Activated CD8-positive, alpha-beta memory T cell treated with anti-CD3 and anti-CD28 coated beads for 36 hours (primary cell): Measurements from ENCODE around the gene MOCS2. TPM values are rescaled to one million over a fixed set of nuclear protein-coding genes. Genes with fewer than 3 reads are reported as not detected.
"Not testable (repeated sequence)": the region's sequence is repeated elsewhere in the genome, so short reads cannot be mapped to it uniquely, and the experiment has no call there.

ENCODE experiments used
- CTCF ChIA-PET: fragments of 350-600 bp; sonication (Branson Sonifier 250); formaldehyde crosslinking; loops from one replicate; lab custom pipeline; 2021; ENCODE audit warnings: antibody characterized with exemption; lab: Charles Lee
- POLR2A ChIA-PET: fragments of 350-600 bp; sonication (Branson Sonifier 250); formaldehyde crosslinking; loops from one replicate; lab custom pipeline; 2021; ENCODE audit warnings: antibody characterized with exemption; lab: Charles Lee
- total RNA-seq, 2 experiments: library from RNA; stranded (reverse); gene quantifications; one replicate each; pipeline ENCODE4 v1.2.3, GENCODE V29; 2021

MOCS2 gene, protein sequence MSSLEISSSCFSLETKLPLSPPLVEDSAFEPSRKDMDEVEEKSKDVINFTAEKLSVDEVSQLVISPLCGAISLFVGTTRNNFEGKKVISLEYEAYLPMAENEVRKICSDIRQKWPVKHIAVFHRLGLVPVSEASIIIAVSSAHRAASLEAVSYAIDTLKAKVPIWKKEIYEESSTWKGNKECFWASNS
- total RNA-seq, result 10 to 100 TPM; 28.5 to 30.0 TPM

DNA sequence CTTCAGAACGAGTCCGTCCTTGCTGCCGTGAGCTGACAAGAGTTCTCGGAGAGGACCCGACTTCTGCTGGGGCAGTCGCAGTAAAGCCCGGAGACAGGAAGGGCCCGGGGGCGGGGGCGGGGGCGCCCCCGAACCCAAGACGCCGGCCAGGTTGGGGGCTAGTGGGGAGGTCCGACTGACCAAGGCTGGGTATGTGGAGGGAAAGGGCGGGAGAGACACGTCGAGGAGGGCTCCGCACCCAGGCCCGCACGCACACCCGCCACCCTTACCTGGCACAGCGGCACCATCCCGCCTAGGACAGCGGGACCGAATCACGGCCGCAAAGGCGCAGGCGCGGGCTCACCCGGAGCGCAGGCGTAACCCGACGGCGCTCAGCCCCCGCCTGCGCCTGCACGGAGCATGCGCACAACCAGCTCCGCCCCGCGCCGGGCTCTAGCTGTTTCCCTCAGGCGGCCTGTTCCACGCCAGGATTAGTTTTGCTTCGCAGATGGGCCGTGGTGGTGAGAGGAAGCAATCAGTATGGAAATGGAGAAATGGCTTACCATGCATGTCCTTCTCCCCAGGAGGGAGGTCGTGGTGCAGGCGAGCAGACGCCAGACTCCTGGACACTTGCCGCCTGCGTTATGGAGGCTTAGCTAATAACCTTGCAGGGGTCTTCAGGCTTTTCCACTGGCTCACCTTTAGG lies at the start of gene MOCS2:
Gene MOCS2 (minus strand): TSS at position 315 of the 685 bp plus-strand sequence. CDS start 2,583 bp downstream, outside the sequence.
- ChIA-PET POLR2A (interaction anchor here (0.6 to 0.9 kb wide), 5 partner anchors 10 to 846 kb away, joined by 3 to 13 read pairs (median 10); no protein-coding TSS in a partner anchor), CTCF (interaction anchor here (0.6 to 1.4 kb wide), 3 partner anchors 13 to 718 kb away, joined by 3 to 6 read pairs (median 4); no protein-coding TSS in a partner anchor)

DNA sequence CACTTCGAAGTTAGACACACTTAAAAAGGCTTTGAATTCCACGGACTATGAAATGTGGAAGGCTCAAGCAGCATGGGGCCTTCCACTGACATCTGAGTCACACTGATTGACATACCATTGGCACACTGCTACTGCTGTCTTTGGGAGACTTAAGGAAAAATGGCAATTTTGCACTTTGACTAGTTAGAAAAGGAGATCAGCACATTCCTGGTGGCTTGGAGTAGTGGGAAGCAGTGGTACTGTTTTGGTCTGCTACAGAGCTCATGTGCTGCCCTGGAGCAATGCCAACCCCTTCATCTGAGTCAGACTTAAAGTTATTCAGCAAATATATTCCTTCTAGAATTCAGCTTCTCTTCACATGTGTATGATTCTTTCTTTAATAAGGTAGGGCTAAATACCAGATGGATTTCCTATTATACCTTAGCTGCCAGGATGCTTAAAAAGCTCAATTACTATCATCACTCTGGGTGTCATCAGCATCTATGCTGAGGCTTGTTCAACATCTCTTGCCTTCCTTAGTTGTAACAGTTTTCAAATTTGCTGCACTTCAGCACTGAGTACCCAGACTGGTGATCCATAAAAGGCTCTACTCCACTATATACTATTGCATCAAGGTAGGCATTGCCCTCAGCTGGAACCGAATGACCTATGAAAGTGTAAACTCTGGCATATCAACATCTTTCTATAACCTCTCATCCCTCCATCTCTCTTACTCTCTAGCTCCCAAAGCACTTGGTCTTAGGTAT lies 42.3 kb upstream of the MOCS2 start:
- CTCF ChIA-PET, result no interaction called here
- POLR2A ChIA-PET, result no interaction called here

DNA sequence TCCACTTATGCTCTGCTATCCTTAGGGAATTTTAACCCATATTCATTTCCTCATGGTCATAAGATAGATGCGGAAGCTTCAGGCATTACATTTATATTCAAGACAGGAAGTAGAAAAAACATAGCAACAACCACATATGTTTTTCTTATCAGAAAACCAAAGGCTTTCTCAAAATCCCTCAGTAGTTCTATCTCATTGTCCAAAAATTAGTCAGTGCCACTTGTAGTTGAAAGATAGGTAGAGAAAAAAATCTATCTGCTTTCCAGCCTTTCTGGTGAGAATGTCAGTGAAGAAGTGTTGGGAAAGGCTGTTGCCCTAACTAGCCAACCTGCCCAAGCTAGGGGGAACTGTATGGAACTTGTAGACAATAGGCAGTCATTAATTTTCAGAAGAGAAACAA lies 23.5 kb upstream of the MOCS2 start:
- ChIA-PET POLR2A (no interaction called here), CTCF (no interaction called here)

DNA sequence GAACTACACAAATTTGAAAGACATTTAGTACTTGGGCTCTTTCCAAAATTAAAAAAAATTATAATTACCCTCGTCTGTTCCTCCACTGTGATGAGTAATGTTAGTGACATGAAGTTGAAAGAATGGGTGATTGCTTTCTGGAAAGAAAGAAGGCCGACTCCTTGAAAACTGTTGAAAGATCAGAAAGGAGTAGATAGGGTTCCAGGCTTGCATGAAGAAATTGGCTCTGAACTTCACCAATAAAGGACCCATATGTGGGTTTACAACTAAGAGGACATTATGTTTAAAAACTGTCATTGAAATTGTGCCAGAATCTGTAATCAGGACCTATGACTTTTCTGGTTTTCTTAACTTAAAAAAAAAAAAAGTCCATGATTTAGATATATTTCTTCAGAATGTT lies 20.7 kb upstream of the MOCS2 start:
- POLR2A ChIA-PET, result no interaction called here
- CTCF ChIA-PET, result no interaction called here

DNA sequence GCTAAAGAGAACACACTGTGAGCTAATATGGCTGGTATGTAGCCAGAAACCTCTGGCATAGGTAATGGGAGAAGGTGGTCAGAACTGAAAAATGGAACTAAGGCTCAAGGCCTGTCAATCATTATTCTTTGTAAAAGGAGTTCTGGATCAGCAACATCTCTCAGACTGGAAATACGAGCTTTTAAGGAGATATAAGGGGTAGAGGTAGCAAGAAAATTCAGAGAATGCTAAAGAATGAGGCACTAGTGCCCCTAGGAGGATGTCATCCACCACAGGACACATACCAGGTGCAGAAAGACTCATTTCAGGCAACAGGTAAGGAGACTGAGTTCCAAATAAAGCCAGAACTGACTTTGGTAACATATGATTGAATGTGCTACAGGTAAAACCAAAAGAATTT lies 18.9 kb upstream of the MOCS2 start:
- POLR2A ChIA-PET, result no interaction called here

DNA sequence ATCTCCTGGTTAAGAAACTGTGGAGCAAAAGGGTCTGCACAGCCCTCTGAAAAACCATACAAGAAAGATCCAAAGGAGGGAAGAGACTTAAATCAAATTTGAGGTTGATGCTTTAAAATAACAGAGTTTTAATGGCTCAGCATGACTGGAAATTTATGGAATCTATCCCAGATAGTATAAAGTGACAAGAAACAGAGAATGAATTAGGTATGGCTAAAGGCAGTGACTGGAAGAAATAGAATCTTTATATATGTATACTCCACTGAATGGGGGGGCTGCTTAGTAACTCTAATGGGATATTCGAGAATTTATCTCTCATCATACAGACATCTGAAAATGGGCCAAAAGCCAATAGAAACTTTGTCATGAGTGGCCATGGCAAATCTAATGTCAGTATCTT lies 17.6 kb upstream of the MOCS2 start:
- POLR2A ChIA-PET, result no interaction called here
- CTCF ChIA-PET, result no interaction called here

More for the DNA sequence above, 18.9 kb upstream of the MOCS2 start:
- CTCF ChIA-PET, result no interaction called here

DNA sequence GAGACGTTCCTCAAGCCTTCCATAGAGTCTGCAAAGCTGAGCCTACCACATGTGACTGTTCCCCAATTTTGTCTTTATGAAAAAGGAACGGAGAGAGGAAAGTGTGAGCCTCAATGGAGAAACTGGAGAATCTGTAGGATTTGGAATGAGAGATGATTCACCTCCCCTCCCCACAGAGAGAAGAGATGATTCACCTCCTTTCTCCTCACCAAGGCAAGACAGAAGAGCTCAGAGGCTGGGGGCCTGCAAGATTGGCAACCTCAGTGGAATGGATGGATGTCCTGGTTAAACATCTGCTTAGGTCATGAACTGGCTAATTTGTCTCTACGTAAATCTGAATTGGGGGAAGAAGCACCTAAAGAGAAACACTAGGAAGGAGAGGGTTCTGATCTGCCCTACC lies 17.0 kb upstream of the MOCS2 start:
- CTCF ChIA-PET, result no interaction called here
- POLR2A ChIA-PET, result no interaction called here

DNA sequence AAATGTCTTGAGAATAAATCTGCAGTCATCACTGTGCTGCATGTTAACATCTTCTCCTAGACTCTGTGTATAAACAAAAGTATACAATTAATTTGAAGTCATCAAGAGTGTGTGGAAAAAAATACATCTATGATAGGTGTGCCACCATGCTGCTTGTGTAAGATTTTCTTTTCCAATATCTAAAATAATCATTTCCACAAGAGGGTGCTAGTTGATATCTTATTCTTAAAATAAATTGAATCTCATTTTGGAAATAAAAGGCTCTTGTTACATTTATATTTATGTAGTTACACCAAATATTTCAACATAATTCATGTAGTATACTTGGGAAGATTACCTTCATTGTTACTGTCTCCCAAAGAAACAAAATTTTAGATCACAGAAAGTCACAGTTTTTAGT lies 14.1 kb upstream of the MOCS2 start:
- ChIA-PET POLR2A (no interaction called here), CTCF (no interaction called here)

DNA sequence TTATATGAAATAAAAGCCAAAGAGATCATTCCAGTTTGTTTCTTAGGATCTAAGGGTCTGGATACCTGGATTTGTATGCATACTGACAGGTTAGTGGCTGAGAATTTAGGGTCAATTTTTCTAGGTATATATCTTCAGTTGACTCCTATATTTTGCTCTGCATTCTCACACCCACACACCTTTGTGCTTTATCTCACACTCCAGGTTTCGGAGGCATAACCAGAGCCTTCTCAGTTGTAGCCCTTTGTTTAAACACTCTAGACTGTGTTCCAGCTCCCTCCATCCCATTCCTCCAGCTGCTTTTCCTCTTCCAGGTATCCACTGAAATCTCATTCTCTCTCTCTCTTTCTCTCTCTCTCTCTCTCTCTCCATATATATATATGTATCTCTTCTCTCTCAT lies 10.6 kb upstream of the MOCS2 start:
- ChIA-PET POLR2A (interaction anchor here (1.7 kb wide), 1 partner anchor 10 kb away, joined by 4 read pairs; no protein-coding TSS in a partner anchor), CTCF (no interaction called here)

DNA sequence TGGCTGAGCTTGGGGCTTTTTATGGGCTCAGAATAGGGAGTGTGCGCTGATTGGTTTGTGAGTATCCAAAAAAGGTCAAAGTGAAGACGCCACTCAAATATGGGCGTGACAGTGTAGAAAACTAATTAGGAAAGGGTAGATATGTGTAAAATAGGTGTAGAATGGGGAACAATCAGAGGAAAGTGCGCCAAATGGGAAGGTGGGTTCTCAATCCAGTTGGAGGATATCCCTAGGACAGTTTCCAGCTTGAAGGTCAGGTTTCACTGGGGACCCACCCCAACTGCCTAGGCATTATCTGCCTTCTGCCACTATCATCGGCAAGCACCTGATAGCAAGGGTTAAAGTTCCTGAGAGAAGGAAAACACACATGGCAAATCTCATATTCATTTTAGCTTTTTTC lies 9.3 kb upstream of the MOCS2 start:
- ChIA-PET CTCF (no interaction called here), POLR2A (interaction anchor here (1.7 kb wide), 1 partner anchor 9 kb away, joined by 4 read pairs; no protein-coding TSS in a partner anchor)

DNA sequence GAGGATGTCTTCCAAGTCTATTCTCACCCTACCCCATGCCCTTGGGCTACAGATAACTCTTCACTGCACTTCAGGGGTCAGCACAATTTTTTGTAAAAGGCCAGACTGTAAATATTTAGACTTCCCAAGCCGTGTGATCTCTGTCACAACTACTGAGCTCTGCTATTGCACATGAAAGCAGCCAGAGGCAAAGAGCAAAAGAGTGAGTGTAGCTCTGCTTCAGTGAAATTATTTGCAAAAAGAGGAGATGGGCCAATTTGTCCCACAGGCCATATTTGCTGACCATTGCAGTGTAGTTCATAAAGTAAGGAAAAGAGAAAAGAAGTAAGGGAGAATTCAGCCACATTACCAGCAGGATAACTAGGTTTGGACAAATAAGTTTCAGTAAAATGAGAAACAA lies 7.0 kb upstream of the MOCS2 start:
- POLR2A ChIA-PET, result no interaction called here

DNA sequence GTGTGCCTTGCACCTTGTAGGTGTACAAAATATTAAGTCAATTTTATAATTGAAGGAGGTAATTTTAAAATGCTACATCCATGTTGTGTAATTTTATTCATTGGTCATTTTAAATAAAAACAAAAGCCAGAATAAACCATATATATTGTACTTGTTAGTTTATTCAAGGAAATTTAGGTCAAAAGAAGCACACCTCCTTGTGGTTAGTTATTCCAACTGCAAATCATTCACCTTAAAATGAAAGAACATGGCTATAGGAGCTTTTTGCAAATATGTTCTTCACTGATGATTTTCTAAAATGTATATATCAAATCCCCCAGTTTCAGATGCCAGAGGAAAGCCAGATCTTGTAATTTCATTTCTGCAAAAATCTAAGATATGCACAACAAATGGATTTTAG lies 5.4 kb upstream of the MOCS2 start:
- CTCF ChIA-PET, result interaction anchor here (0.6 kb wide), 1 partner anchor 31 kb away, joined by 3 read pairs; no protein-coding TSS in a partner anchor
- POLR2A ChIA-PET, result no interaction called here

More for the DNA sequence above, 7.0 kb upstream of the MOCS2 start:
- CTCF ChIA-PET, result no interaction called here

DNA sequence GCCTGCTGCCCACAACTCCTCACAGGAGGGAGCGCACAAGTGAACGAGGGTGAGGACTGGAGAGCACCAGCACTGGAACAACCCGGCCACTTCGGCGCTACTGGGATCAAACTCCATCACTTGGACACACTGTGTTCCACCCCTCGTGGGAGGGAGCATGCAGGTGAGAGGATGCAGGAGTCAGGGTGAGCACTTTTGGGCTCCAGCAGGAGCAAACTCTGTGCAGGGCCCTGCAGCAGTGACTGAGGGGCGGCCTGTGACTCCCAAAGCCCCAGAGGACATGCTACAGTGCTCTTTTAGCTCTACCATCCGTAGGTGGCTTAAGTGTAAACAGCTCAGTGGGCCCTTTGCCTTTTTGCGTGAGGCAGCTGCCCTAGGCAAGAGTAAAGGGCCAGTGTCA lies 4.4 kb upstream of the MOCS2 start:
- POLR2A ChIA-PET, result no interaction called here
- CTCF ChIA-PET, result no interaction called here

DNA sequence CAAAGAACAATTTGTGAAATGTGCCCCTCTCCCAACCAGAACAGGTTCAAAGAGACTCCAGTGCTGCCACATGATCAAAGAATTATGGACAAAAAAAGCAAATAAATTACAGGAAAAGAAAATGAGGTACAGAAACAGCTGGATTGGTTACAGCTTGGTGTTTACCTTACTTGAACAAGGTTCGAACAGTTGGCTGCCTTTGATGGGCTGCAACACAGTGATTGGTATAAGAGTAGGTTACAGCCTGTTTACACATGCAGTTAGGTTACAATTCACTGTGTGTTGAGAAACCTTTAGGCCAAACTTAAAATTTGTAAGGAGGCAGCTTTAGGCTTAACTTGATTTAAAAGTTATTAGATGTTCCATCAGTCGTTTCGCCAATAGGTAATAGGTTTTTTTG lies 3.4 kb upstream of the MOCS2 start:
- ChIA-PET CTCF (no interaction called here), POLR2A (no interaction called here)

DNA sequence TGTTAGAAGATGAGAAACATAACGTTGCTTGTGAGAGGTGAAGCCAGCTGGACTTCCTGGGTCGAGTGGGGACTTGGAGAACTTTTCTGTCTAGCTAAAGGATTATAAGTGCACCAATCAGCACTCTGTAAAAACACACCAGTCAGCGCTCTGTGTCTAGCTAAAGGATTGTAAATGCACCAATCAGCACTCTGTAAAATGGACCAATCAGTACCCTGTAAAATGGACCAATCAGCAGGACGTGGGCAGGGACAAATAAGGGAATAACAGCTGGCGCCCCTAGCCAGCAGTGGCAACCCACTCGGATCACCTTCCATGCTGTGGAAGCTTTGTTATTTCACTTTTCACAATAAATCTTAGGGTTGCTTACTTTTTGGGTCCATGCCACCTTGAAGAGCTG lies 2.8 kb upstream of the MOCS2 start:
- POLR2A ChIA-PET, CTCF ChIA-PET: not testable (repeated sequence)

DNA sequence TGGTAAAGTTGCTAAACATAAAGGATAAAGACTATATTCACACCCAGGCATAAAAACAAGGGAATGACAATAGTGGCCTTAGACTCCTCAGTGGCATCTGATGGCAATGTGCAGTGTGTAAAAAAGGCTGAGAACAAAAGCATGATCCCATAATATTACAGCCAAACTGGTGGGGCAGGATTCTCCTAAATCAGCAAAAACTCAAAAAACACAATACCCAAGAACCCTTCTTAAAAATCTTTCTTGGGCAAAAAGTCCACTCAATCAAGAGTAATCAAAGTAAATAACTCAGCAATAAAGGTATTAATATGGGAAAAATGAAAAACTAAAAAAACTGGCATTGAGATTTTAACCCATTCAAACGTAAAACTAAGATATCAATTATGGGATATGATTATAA lies 1.6 kb upstream of the MOCS2 start:
- ChIA-PET POLR2A (no interaction called here), CTCF (no interaction called here)

DNA sequence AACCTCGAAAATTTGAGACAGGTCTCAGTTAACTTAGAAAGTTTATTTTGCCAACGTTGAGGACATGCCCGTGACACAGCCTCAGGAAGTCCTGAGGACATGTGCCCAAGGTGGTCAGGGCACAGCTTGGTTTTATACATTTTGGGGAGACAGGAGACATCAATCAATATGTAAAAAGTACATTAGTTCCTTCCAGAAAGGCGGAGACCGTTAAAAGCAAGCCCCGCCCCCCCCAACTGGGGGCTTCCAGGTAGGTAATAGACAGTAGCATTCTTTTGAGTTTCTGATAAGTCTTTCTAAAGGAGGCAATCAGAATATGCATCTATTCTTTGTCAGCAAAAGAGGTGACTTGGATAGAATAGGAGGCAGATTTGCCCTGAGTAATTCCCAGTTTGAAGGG lies 599 bp upstream of the MOCS2 start:
- ChIA-PET CTCF (interaction anchor here (1.4 kb wide), 1 partner anchor 13 kb away, joined by 6 read pairs; no protein-coding TSS in a partner anchor), POLR2A (interaction anchor here (0.6 to 0.8 kb wide), 2 partner anchors 9 to 20 kb away, joined by 3 to 4 read pairs; no protein-coding TSS in a partner anchor)

DNA sequence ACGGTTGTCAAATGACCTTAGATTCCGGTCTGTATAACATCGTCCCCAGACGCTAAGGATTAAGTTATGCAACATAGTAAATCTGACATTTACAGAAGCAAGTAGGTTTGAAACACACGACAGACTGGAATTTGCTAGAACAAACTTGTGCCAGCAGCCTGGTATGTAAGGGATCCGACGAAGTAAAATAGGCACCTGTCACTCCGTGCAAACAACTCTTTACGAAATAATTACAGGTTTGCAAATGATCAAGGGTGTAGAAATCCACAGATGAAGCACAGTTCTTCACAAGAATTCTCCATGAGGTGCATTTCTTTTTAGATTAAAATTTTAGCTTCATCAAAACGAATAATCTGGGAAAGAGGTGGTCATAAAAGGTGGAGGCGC lies 508 bp downstream of the MOCS2 start:
- ChIA-PET POLR2A (interaction anchor here (0.6 to 0.9 kb wide), 3 partner anchors 27 to 846 kb away, joined by 10 to 13 read pairs (median 13); no protein-coding TSS in a partner anchor), CTCF (interaction anchor here (0.6 to 1.4 kb wide), 3 partner anchors 12 to 719 kb away, joined by 3 to 6 read pairs (median 4); no protein-coding TSS in a partner anchor)

DNA sequence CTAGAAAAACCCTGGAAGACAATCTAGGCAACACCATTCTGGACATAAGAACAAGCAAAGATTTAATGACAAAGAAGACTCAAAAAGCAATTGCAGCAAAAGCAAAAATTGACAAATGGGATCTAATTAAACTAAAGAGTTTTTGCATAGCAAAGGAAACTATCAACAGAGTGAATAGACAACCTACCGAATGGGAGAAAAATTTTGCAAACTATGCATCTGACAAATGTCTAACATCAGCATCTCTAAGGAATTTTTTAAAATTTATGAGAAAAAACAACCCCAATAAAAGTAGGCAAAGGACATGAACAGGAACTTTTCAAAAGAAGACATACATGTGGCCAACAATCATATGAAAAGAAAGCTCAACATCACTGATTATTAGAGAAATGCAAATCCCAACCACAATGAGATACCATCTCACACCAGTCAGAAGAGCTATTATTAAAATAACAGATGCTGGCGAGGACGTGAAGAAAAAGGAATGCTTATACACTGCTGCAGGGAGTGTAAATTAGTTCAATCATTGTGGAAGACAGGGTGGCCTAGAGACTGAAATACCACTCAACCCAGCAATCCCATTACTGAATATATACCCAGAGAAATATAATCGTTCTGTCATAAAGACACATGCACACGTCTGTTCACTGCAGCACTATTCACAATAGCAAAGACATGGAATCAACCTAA lies 3.8 kb downstream of the MOCS2 start:
- ChIA-PET POLR2A (no interaction called here), CTCF (interaction anchor here (0.6 kb wide), 1 partner anchor 115 kb away, joined by 5 read pairs; no protein-coding TSS in a partner anchor)
